Neural cell (in vitro differentiated cells): ENCODE results near the gene COL23A1. TPM values are rescaled to one million over a fixed set of nuclear protein-coding genes. Genes with fewer than 3 reads are reported as not detected.

Source experiments
- H2AFZ ChIP-seq: fragments of 200-600, 300-800 bp; sonication (generic), shearing (Covaris generic); 2 replicates; pipeline ENCODE4 v1.6.0; 2014; ENCODE audit warnings: low read depth, mild to moderate bottlenecking, antibody characterized with exemption, low read length, moderate library complexity
- H3F3A ChIP-seq: fragments of 200-600 bp; shearing (Covaris generic); 2 replicates; pipeline ENCODE4 v1.6.1; 2016; ENCODE audit warnings: mild to moderate bottlenecking, moderate library complexity, mixed read lengths, antibody characterized with exemption, low read length; ENCODE audit not compliant: insufficient read depth, poor library complexity, severe bottlenecking
- H3K27ac ChIP-seq: fragments of 200-600, 300-800 bp; sonication (generic), shearing (Covaris generic); 2 replicates; pipeline ENCODE4 v1.5.1; 2014; ENCODE audit warnings: mild to moderate bottlenecking, low read length, moderate library complexity
- H3K27me3 ChIP-seq: fragments of 300-800, 200-600 bp; sonication (generic), shearing (Covaris generic); 2 replicates; pipeline ENCODE4 v1.6.0; 2014; ENCODE audit warnings: mild to moderate bottlenecking, low read depth, low read length, moderate library complexity; ENCODE audit not compliant: insufficient read depth
- H3K36me3 ChIP-seq: fragments of 300-800, 200-600 bp; sonication (generic), shearing (Covaris generic); 2 replicates; pipeline ENCODE4 v1.5.1; 2014; ENCODE audit warnings: mild to moderate bottlenecking, antibody characterized with exemption, low read length, moderate library complexity; ENCODE audit not compliant: insufficient read depth
- H3K4me2 ChIP-seq: fragments of 300-800, 200-600 bp; sonication (generic), shearing (Covaris generic); 2 replicates; pipeline ENCODE4 v1.6.0; 2014; ENCODE audit warnings: mild to moderate bottlenecking, low read length
- H3K4me3 ChIP-seq: fragments of 300-800, 200-600 bp; sonication (generic), shearing (Covaris generic); 2 replicates; pipeline ENCODE4 v1.5.1; 2014; ENCODE audit warnings: mild to moderate bottlenecking, low read length, moderate library complexity
- H3K79me2 ChIP-seq: fragments of 200-600 bp; shearing (Covaris generic); replicated peaks from 2 replicates; pipeline ENCODE4 v1.6.0; 2014; ENCODE audit warnings: mild to moderate bottlenecking, low read length, moderate library complexity; ENCODE audit not compliant: insufficient read depth
- H3K9ac ChIP-seq: fragments of 300-800, 200-600 bp; sonication (generic), shearing (Covaris generic); 2 replicates; pipeline ENCODE4 v1.6.1; 2016; ENCODE audit warnings: mild to moderate bottlenecking, low read length, mixed read lengths
- H3K9me2 ChIP-seq: fragments of 200-600 bp; shearing (Covaris generic); 2 replicates; pipeline ENCODE4 v1.6.1; 2016; ENCODE audit warnings: mild to moderate bottlenecking, low read length, mixed read lengths; ENCODE audit not compliant: insufficient read depth
- H3K9me3 ChIP-seq: fragments of 200-600, 300-800 bp; sonication (generic), shearing (Covaris generic); 2 replicates; pipeline ENCODE4 v1.6.1; 2016; ENCODE audit warnings: mild to moderate bottlenecking, mixed run types, low read length, moderate library complexity, mixed read lengths
- H4K20me1 ChIP-seq: fragments of 200-600 bp; shearing (Covaris generic); 2 replicates; pipeline ENCODE4 v1.6.1; 2016; ENCODE audit warnings: mild to moderate bottlenecking, mixed run types; ENCODE audit not compliant: insufficient read depth
- CTCF ChIP-seq: fragments of 450-650 bp; IDR thresholded peaks from 2 replicates; pipeline ENCODE4 v1.5.1; 2014; ENCODE audit warnings: antibody characterized with exemption, mild to moderate bottlenecking, moderate library complexity; ENCODE audit not compliant: poor library complexity, severe bottlenecking
- EP300 ChIP-seq: fragments of 450-650 bp; conservative IDR thresholded peaks from 2 replicates; pipeline ENCODE4 v1.6.1; 2014; ENCODE audit warnings: antibody characterized with exemption, mild to moderate bottlenecking, moderate library complexity; ENCODE audit not compliant: poor library complexity, severe bottlenecking
- EZH2 ChIP-seq: fragments of 200-600, 300-800 bp; shearing (Covaris generic), sonication (generic); IDR thresholded peaks from 2 replicates; pipeline ENCODE4 v1.6.1; 2014; ENCODE audit warnings: antibody characterized with exemption, low read length, borderline replicate concordance, mild to moderate bottlenecking; ENCODE audit not compliant: insufficient read depth, poor library complexity, severe bottlenecking
- MXI1 ChIP-seq: fragments of 450-650 bp; conservative IDR thresholded peaks from 2 replicates; pipeline ENCODE4 v1.6.1; 2014; ENCODE audit warnings: antibody characterized with exemption, mild to moderate bottlenecking; ENCODE audit not compliant: poor library complexity, severe bottlenecking
- POLR2AphosphoS5 ChIP-seq: IDR thresholded peaks from 2 replicates; pipeline ENCODE4 v1.6.1; 2012
- RAD21 ChIP-seq: fragments of 450-650 bp; conservative IDR thresholded peaks from 2 replicates; pipeline ENCODE4 v1.6.1; 2014; ENCODE audit warnings: antibody characterized with exemption, mild to moderate bottlenecking, moderate library complexity
- SMC3 ChIP-seq: fragments of 450-650 bp; conservative IDR thresholded peaks from 2 replicates; pipeline ENCODE4 v1.6.1; 2014; ENCODE audit warnings: antibody characterized with exemption, mild to moderate bottlenecking, moderate library complexity; ENCODE audit not compliant: poor library complexity
- TAF1 ChIP-seq: IDR thresholded peaks from 2 replicates; pipeline ENCODE4 v1.6.1; 2012; ENCODE audit warnings: low read depth
- polyA plus RNA-seq: library from polyadenylated mRNA; depleted of rRNA; stranded (reverse); fragments of >200 nt; gene quantifications from 2 replicates; pipeline ENCODE4 v1.2.3, GENCODE V29; 2014
- TF ChIP-seq, protein P1 (sequence below): IDR thresholded peaks from 2 replicates; pipeline ENCODE4 v1.6.1; 2012; ENCODE audit warnings: borderline replicate concordance

The COL23A1 gene
- polyA plus RNA-seq, 1 donor from 2014 or later = not detected

GRCh38 chr5:178509491-178510057 lies 80.6 kb downstream of the COL23A1 start:
- H2AFZ ChIP-seq = no peak overlapping the region
- H3K9me3 ChIP-seq = peaks cover 3% of the 10 kb centered on the region
- H3K9me2 ChIP-seq = no peaks in the 10 kb centered on the region
- no peaks in the 10 kb centered on the region for H4K20me1 ChIP-seq
- no peak overlapping the region for H3K9ac ChIP-seq
- no peak overlapping the region for H3K4me2 ChIP-seq
- TF ChIP-seq RAD21 (no peak), CTCF (no peak), TAF1 (no peak), EZH2 (no peak), EP300 (no peak)
- TF ChIP-seq, protein P1, sequence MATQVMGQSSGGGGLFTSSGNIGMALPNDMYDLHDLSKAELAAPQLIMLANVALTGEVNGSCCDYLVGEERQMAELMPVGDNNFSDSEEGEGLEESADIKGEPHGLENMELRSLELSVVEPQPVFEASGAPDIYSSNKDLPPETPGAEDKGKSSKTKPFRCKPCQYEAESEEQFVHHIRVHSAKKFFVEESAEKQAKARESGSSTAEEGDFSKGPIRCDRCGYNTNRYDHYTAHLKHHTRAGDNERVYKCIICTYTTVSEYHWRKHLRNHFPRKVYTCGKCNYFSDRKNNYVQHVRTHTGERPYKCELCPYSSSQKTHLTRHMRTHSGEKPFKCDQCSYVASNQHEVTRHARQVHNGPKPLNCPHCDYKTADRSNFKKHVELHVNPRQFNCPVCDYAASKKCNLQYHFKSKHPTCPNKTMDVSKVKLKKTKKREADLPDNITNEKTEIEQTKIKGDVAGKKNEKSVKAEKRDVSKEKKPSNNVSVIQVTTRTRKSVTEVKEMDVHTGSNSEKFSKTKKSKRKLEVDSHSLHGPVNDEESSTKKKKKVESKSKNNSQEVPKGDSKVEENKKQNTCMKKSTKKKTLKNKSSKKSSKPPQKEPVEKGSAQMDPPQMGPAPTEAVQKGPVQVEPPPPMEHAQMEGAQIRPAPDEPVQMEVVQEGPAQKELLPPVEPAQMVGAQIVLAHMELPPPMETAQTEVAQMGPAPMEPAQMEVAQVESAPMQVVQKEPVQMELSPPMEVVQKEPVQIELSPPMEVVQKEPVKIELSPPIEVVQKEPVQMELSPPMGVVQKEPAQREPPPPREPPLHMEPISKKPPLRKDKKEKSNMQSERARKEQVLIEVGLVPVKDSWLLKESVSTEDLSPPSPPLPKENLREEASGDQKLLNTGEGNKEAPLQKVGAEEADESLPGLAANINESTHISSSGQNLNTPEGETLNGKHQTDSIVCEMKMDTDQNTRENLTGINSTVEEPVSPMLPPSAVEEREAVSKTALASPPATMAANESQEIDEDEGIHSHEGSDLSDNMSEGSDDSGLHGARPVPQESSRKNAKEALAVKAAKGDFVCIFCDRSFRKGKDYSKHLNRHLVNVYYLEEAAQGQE = no peak
- H3F3A ChIP-seq = no peaks in the 10 kb centered on the region
- no peaks in the 10 kb centered on the region for H3K79me2 ChIP-seq
- H3K27me3 ChIP-seq = no peaks in the 10 kb centered on the region
- no peak overlapping the region for H3K27ac ChIP-seq
- H3K36me3 ChIP-seq = no peaks in the 10 kb centered on the region
- H3K4me3 ChIP-seq = no peak overlapping the region

- TF ChIP-seq EP300 = no peak
- TF ChIP-seq TAF1 = no peak
- TF ChIP-seq CTCF = no peak
- no peak for TF ChIP-seq EZH2
- no peak for TF ChIP-seq POLR2AphosphoS5
- TF ChIP-seq RAD21 = no peak
- TF ChIP-seq, protein P1 = no peak
- no peak for TF ChIP-seq SMC3
- no peak for TF ChIP-seq MXI1
- H3K9me3 ChIP-seq = peaks cover 3% of the 10 kb centered on the region
- H3K79me2 ChIP-seq = no peaks in the 10 kb centered on the region
- no peaks in the 10 kb centered on the region for H3K27me3 ChIP-seq
- no peaks in the 10 kb centered on the region for H3F3A ChIP-seq
- H3K9ac ChIP-seq = no peak overlapping the region
- no peak overlapping the region for H3K27ac ChIP-seq
- no peaks in the 10 kb centered on the region for H4K20me1 ChIP-seq
- no peaks in the 10 kb centered on the region for H3K36me3 ChIP-seq
- H3K4me2 ChIP-seq = no peak overlapping the region
- H2AFZ ChIP-seq = no peak overlapping the region
- H3K4me3 ChIP-seq = no peak overlapping the region
- H3K9me2 ChIP-seq = no peaks in the 10 kb centered on the region
Measured at GRCh38 chr5:178507151-178507932, 82.9 kb downstream of the COL23A1 start.
